Inflammatory macrophage treated with lipopolysaccharide for 1 hour (primary cell): Measurements from ENCODE around the gene IGSF9.

Source experiments
- DNase-seq, 2 donors: peaks; one replicate each; pipeline ENCODE4 v3.0.0-alpha.2; 2020 to 2022

Gene IGSF9

DNA sequence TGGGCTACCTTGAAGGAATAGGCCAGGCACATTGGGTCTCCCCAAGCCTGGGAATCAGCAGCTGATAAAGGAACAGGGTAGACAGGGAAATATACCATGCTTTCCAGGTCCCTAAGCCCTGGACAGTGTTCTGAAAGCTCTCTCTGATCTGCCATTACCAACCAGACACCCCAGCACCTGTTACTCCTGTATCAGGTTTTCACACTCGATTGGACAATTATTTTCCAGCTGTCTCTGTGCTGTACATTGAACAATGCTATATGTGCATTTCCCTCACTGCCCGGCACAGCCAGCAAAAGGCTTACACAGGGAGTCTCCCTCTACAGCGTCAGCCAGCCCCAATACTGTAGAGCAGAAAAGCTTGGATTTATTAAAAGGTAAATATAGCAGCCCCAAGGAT is 50.1 kb downstream of the IGSF9 start:
- no peak for DNase-seq

DNA sequence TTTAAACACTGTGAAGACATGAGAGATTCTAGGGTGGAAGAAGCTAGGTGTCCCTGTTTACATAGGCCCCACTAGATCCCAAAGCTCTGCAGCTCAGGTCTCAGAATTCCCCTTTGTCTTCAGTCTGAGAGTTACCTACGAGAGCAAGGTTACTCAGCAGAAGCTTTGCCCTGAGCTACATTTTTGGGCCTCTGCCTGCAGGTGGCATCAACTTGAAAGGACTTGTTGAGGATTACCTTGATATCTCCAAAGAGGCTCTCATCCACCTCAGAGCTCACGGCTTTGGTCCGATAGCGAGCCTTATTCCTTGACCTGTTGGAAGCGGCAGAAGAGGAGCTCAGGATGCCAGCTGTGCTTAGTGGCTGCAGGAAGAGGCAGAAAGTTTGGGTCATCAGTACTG is 52.5 kb downstream of the IGSF9 start:
- no peak for DNase-seq

- peak; percentile 76 to 95 for DNase-seq
Observed at GRCh38 chr1:159891275-159892157, 53.9 kb downstream of the IGSF9 start.

DNA sequence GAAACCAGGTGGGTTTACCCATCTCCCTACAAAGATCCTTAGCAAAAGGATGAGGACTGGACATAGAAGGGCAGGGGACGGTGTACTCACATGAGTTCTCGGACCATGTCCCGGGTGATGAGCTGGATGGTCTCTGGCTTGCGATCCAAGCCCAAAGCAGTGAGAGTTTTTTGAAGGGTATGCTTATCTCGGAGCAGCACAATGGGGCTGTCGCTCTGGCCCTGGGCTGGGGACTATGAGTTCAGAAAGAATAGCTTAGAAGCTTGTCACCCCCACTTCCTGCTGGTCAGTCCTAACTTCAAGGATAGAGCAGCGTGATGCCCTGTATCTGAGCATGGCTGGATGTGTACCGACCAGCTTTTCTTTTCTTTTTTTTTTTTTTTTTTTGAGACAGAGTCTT is 55.0 kb downstream of the IGSF9 start:
- no peak for DNase-seq

- DNase-seq: peak; percentile 83 to 84
Observed at GRCh38 chr1:159889821-159890252, 55.6 kb downstream of the IGSF9 start.

GRCh38 chr1:159889202-159889601 is 56.2 kb downstream of the IGSF9 start:
- DNase-seq: no peak

- DNase-seq: no peak
Observed at GRCh38 chr1:159884296-159884695, 61.1 kb downstream of the IGSF9 start.

GRCh38 chr1:159883134-159883533 is 62.3 kb downstream of the IGSF9 start:
- no peak for DNase-seq

DNA sequence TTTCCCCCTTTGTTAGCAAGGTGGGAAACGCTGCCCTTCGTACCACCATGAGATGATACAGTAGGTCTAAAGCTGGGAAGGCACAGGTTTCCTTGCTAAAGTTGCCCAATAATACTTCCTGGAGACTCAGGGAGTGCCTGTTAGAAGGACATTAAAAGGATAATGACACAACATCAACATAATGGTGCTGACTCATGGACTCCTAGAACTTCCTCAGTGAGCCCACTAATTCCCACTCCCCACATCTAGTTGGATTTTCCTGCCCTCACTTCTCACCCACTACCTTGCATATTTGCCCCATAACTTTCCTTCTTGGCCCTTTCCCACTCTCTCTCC is 62.9 kb downstream of the IGSF9 start:
- DNase-seq: peak; percentile 73 to 83

- peak; percentile 53 to 59 for DNase-seq
Observed at GRCh38 chr1:159881622-159882526, 63.5 kb downstream of the IGSF9 start.

DNA sequence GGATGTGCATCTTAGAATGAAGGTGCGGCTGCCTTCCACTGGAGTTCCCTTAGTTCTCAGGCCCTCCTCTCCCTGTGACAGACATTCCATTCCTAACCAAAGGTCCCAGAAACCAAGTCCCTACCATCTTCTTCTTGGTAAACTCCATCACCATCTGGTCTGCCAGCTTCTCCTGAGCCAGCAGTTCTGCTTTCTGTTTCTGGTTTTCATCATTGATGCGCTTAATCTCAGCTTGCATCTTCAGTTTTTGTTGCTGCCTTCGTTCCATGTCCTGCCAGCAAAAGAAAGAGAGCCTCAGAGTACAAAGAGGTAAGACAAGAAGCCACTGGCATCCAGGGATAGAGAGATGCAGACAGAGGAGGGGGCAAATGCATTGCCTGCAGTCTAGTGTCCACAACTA is 65.0 kb downstream of the IGSF9 start:
- DNase-seq: peak in 1 of 2 donors; percentile 49

DNA sequence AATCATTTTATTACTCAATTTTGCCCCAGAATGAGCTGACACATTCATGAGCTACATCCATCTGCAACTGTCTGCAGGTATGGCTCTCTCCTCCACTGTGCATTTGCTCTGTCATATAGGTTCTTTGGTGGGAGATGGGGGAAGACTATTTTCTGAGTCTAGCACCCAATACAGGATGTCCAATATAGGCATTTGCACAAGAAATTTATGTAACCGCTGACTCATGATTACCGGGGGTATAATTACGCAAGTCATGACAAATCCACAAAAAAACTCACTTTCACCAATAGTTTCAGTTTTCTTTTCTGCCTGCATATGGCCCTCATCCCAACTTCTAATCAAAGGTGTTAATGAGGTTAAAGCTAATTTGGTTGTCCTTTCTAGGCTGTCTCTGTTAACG is 65.4 kb downstream of the IGSF9 start:
- peak; percentile 83 to 96 for DNase-seq

DNA sequence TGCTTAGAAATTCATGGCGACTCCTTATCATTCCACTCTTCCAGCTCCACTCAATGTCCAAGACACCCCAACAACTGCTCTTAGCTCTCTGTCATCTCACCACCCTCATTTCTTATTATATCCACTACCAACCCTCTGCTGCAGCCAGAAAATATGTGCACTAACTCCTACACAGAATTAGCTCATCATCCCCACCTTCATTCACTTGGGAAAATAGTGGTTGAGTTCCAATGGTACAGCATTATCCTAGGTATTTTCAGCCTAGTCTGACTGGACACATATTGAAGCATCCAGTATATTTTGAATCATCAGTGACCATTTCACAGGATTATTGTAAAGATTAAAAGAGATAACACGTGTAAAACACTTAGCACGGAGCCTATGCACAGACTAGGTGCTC is 66.3 kb downstream of the IGSF9 start:
- no peak for DNase-seq

- DNase-seq: no peak
Observed at GRCh38 chr1:159877695-159878444, 67.5 kb downstream of the IGSF9 start.
